Esophagus muscularis mucosa (tissue), 4 donors: Measurements from ENCODE around the gene CISH. TPM values are rescaled to one million over a fixed set of nuclear protein-coding genes. Genes with fewer than 3 reads are reported as not detected.
A peak's percentile ranks its signal among the peaks of the same experiment; 100 is the strongest.

Source experiments
- DNase-seq: peaks from one replicate; pipeline ENCODE4 v3.0.0-alpha.2; 2017; ENCODE audit errors: extremely low spot score
- H3K27ac ChIP-seq, 4 donors: fragments of 200-600 bp; sonication (generic); replicated peaks in 1 of 4; 1 replicate in 3 of 4; 2 replicates in 1 of 4; pipeline ENCODE4 v1.5.1; 2016 to 2019; ENCODE audit warnings: mild to moderate bottlenecking in 1 of 4
- H3K27me3 ChIP-seq, 4 donors: fragments of 200-600 bp; sonication (generic); one replicate each; pipeline versions ENCODE4 v1.5.1 to v1.6.0; 2016 to 2019
- H3K36me3 ChIP-seq, 4 donors: fragments of 200-600 bp; sonication (generic); one replicate each; pipeline ENCODE4 v1.5.1; 2016 to 2019
- H3K4me1 ChIP-seq, 4 donors: fragments of 200-600 bp; sonication (generic); one replicate each; pipeline ENCODE4 v1.5.1; 2016 to 2019
- H3K4me3 ChIP-seq, 4 donors: fragments of 200-600 bp; sonication (generic); 1 replicate in 2 of 4; 2 replicates in 2 of 4; pipeline ENCODE4 v1.5.1; 2016 to 2019; ENCODE audit warnings: mild to moderate bottlenecking in 4 of 4, moderate library complexity in 1 of 4
- H3K9me3 ChIP-seq, 4 donors: fragments of 200-600 bp; sonication (generic); 1 replicate in 3 of 4; 2 replicates in 1 of 4; pipeline ENCODE4 v1.5.1; 2016 to 2019
- EP300 ChIP-seq: sonication (generic); formaldehyde crosslinking; IDR thresholded peaks from one replicate; pipeline ENCODE4 v1.6.1; 2017; ENCODE audit warnings: antibody characterized with exemption
- POLR2A ChIP-seq: fragments of 450-650 bp; IDR thresholded peaks from one replicate; pipeline ENCODE4 v1.6.1; 2017; ENCODE audit warnings: antibody characterized with exemption, moderate library complexity, mild to moderate bottlenecking, low read depth
- POLR2AphosphoS5 ChIP-seq, 2 donors: sonication (generic); formaldehyde crosslinking; IDR thresholded peaks; one replicate each; pipeline ENCODE4 v1.6.1; 2017; ENCODE audit warnings: antibody characterized with exemption in 2 of 2
- WGBS: methylation state at CpG from one replicate; pipeline ENCODE4 v1.1.5; 2018; 5-methylcytosine and 5-hydroxymethylcytosine counted together
- intact Hi-C: fragments of 100-400 bp; cut with DNase I; formaldehyde crosslinking; loops from one replicate; pipeline ENCODE4 v1.15.1; 2023
- total RNA-seq, 4 donors: library from RNA; depleted of rRNA; stranded (reverse); fragments of >200 nt; gene quantifications; one replicate each; pipeline versions ENCODE4 v1.1.0 to v1.2.1, GENCODE V29; 2016
- TF ChIP-seq, protein P1 (sequence below), 3 experiments: fragments of 200-600 bp in 2 of 3; fragments of 450-650 bp in 1 of 3; sonication (generic) in 2 of 3; IDR thresholded peaks; one replicate each; pipeline ENCODE4 v1.5.1; 2017 to 2019; ENCODE audit warnings: antibody characterized with exemption in 3 of 3, mild to moderate bottlenecking in 2 of 3, moderate library complexity in 1 of 3

CISH gene
- total RNA-seq, 4 donors from 2014 or later, result 1.7 to 26.7 (median 4.4) TPM

DNA sequence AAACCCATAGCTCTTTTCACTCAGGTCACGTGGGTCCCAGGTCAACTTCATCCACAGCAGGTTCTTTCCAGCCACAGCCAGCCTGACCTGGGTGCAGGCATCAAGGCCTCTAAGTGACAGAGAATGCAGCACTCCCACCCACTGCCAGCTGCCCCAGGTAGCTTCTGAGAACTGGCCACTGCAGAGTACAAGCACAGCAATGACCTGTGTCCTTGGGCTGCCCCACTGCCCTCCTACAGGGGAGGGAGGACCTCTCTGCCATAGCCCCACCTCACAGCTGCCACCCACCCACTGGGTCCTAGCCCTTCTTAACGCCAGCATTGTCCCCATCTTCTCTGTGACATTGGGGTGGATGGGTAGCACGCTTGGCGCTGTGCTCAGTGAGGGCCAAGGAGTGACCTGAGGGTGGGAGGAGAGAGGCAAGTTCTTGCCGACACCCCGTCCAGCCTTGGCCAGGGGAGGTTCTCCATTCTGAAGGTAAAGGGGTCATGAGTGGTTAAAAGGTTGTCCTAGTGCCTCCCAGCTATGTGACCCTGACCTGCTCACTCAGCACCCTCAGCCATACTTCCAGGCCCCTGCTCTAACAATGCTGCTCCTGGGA, 12.4 kb downstream of the CISH start:
- no peak for DNase-seq
- H3K4me3 ChIP-seq, result no peak overlapping the region
- WGBS, result 89% methylated on average over 5 of the region's 6 CpGs
- H3K27me3 ChIP-seq, result no peaks in the 10 kb centered on the region
- peak overlapping the region; percentile 29 to 99 (median 90) for H3K27ac ChIP-seq
- H3K9me3 ChIP-seq, result no peaks in the 10 kb centered on the region
- peaks cover 0 to 10% (median 2%) of the 10 kb centered on the region in 4 donors for H3K36me3 ChIP-seq
- no peak for TF ChIP-seq POLR2A
- no peak for TF ChIP-seq POLR2AphosphoS5 (IDR thresholded peaks at IDR 0.05)
- TF ChIP-seq EP300, result no peak
- TF ChIP-seq, protein P1, sequence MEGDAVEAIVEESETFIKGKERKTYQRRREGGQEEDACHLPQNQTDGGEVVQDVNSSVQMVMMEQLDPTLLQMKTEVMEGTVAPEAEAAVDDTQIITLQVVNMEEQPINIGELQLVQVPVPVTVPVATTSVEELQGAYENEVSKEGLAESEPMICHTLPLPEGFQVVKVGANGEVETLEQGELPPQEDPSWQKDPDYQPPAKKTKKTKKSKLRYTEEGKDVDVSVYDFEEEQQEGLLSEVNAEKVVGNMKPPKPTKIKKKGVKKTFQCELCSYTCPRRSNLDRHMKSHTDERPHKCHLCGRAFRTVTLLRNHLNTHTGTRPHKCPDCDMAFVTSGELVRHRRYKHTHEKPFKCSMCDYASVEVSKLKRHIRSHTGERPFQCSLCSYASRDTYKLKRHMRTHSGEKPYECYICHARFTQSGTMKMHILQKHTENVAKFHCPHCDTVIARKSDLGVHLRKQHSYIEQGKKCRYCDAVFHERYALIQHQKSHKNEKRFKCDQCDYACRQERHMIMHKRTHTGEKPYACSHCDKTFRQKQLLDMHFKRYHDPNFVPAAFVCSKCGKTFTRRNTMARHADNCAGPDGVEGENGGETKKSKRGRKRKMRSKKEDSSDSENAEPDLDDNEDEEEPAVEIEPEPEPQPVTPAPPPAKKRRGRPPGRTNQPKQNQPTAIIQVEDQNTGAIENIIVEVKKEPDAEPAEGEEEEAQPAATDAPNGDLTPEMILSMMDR (IDR thresholded peaks at IDR 0.05), result no peak
- peaks cover 41 to 55% (median 48%) of the 10 kb centered on the region in 4 donors for H3K4me1 ChIP-seq
- intact Hi-C loops, result no loop called here

DNA sequence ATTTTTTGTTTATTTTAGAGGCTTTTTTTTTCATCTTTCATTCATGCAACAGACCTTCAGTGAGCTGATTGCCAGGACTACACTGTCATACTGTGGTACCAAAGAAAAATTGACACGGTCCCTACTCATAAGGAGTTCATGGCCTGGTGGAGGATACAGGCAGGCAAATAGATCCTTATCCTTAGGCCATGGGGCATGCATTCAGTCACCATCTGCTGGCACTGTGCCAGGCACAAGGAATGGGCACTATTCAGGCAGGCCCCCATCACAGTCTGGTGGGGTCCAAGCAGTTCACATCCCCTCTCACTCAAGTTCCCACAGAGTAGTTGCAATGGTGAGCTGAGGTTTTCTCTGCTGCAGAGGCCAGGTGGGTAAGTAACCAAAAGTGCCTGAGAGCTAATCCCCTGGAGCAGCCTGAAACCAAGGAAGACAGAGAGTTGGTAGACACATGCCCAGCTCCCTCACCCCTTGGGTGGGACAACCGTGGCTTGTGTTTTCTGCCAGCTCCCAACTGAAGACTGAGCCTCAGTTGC, 17.3 kb downstream of the CISH start:
- TF ChIP-seq EP300 (no peak), POLR2A (no peak)
- H3K4me1 ChIP-seq, result peaks cover 20 to 33% (median 31%) of the 10 kb centered on the region in 4 donors
- WGBS, result 47% methylated on average over 2 of the region's 2 CpGs
- no peak overlapping the region for H3K4me3 ChIP-seq
- no peaks in the 10 kb centered on the region for H3K9me3 ChIP-seq
- DNase-seq, result no peak
- H3K27me3 ChIP-seq, result no peaks in the 10 kb centered on the region
- H3K27ac ChIP-seq, result no peak overlapping the region
- H3K36me3 ChIP-seq, result no peaks in the 10 kb centered on the region
- intact Hi-C loops, result no loop called here

DNA sequence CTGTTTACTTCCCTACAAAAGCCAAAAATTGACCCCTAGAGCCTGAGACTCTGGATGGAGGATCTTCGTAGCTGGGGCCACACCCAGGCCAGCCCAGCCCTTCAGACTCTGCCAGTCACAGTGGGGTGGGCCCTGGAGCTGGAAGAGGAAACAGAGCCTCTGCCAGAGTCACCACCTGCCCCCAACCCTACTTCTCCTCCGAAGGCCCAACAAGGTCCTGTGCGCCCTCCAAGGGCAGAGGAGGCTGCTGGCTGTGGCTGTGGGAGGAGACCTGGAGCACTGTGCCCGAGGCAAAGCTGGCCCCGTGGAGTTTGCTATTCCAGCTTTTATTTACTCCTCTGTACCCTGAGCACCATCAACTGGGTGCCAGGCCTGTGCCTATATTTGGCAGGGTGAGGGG, 19.0 kb downstream of the CISH start:
- WGBS, result 48% methylated on average over 5 of the region's 5 CpGs
- H3K27ac ChIP-seq, result no peak overlapping the region

DNA sequence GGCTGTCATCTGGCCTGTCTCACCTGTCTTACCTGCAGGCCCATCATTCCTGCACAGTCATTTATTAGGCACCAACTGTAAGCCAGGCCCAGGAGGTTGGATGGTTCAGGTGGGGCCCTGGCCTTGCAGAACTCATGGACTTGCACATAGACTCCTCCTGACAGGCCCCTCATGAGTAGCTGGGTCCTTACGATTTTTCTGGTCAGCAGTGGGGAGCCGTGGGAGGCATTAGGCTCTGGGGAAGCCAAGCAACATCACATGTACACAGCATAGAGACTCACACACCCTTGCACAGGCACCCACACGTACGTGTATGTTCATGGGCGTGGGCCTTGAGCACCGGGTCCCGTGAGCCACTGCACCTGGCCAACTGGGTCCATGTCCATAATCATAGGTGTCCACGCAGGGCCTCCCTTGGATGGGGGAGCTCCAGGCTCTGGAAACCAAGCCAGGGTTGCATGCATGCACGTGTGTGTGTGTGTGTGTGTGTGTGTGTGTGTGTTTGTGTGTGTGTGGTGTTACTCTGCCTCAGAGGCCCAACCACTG, 20.3 kb downstream of the CISH start:
- DNase-seq, result no peak
- no peak overlapping the region for H3K4me3 ChIP-seq
- peak overlapping the region in 2 of 4 donors; percentile 24 to 49 for H3K27ac ChIP-seq
- H3K36me3 ChIP-seq, result no peaks in the 10 kb centered on the region
- no peaks in the 10 kb centered on the region for H3K27me3 ChIP-seq
- WGBS, result 68% methylated on average over 8 of the region's 9 CpGs
- TF ChIP-seq POLR2AphosphoS5 (IDR thresholded peaks at IDR 0.05), result no peak
- TF ChIP-seq, protein P1 (IDR thresholded peaks at IDR 0.05), result no peak
- peaks cover 25 to 36% (median 31%) of the 10 kb centered on the region in 4 donors for H3K4me1 ChIP-seq
- no peaks in the 10 kb centered on the region for H3K9me3 ChIP-seq
- intact Hi-C loops, result no loop called here

More for the DNA sequence above, 19.0 kb downstream of the CISH start:
- Histone ChIP-seq H3K4me1 (peaks cover 20 to 36% (median 31%) of the 10 kb centered on the region in 4 donors), H3K27me3 (no peaks in the 10 kb centered on the region), H3K36me3 (no peaks in the 10 kb centered on the region), H3K9me3 (no peaks in the 10 kb centered on the region), H3K4me3 (no peak overlapping the region)
- DNase-seq, result no peak
- TF ChIP-seq POLR2A, result no peak
- TF ChIP-seq POLR2AphosphoS5 (IDR thresholded peaks at IDR 0.05), result no peak
- no peak for TF ChIP-seq EP300
- TF ChIP-seq, protein P1 (IDR thresholded peaks at IDR 0.05), result no peak
- intact Hi-C loops, result no loop called here

DNA sequence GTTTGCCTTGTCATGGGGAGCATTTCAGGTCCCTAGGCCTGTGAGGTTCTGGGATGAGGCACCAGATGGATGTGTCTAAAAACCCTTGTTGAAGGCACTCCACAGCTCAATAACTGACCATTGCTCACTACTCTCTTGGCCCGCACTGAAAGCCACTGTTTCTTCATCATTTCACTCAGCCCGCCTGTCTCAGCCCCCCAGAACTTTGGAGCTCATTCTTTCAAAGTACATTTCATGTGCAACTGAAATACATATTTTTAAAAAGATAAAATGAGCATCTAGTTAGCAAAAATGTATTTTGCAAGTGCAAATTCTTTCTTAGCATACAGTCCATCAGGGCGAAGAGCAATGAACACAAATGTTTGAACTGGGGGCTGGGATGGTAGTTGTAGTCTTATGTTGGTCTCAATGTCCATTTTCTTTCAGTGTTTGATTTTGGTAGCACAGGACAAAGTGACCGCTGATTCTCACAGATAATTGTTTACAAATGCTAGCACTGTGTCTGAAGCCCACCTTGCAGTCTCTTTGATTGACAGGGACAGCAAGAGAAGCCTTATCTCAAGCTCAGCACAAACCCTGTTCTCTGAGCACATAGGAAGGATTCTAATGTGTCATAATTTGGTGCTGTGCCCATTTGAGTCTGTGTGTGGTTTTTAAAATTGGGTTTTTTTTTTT, 22.7 kb downstream of the CISH start:
- WGBS, result 88% methylated on average over 4 of the region's 4 CpGs
- no peak overlapping the region for H3K27ac ChIP-seq
- intact Hi-C loops, result no loop called here
- no peak for DNase-seq
- H3K36me3 ChIP-seq, result peaks cover 0 to 10% (median under 1%) of the 10 kb centered on the region in 4 donors
- no peaks in the 10 kb centered on the region for H3K27me3 ChIP-seq
- H3K9me3 ChIP-seq, result no peaks in the 10 kb centered on the region
- H3K4me3 ChIP-seq, result no peak overlapping the region
- H3K4me1 ChIP-seq, result peaks cover 27 to 38% (median 31%) of the 10 kb centered on the region in 4 donors
- TF ChIP-seq POLR2AphosphoS5 (IDR thresholded peaks at IDR 0.05) (no peak), EP300 (no peak), POLR2A (no peak)
- TF ChIP-seq, protein P1 (IDR thresholded peaks at IDR 0.05), result no peak
